ENCODE results near the gene UBA7.

DNA sequence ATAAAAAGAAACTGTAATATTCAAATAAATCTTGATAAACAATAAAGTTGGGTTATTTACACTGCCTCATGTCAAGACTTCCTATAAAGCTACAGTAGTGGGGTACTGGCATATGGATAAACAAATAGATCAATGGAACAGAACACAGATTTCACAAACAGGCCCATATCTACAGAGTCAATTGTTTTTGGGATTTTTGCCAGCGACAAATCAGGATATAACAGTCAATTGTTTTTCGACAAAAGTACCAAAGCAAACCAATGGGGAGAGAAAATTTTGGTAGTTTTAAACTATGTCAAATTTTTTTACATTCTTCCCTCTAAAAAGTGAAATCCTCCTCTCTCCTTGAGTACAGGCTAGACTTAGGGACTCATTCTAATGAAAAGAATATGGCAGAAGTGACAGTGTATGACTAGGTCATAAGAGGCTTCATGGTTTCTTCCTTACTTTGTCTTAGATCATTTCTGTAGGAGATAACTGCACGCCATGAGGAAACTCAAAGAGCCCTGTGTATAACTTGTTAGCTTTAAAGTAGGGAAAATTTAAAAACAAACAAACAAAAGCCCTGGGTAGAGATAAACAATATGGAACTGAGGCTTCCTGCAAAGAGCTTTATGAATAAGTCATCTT, 44.4 kb downstream of the UBA7 start:
- TF ChIP-seq CEBPB (IDR thresholded peaks at IDR 0.05) = no peak
- no peak for TF ChIP-seq RAD21 (IDR thresholded peaks at IDR 0.05; ENCODE audit: low read depth)
- TF ChIP-seq FOXM1 (IDR thresholded peaks at IDR 0.05; ENCODE audit: borderline replicate concordance, low read depth) = no peak
- no peak for TF ChIP-seq EP300 (IDR thresholded peaks at IDR 0.05; ENCODE audit: borderline replicate concordance)
- TF ChIP-seq, protein P1, sequence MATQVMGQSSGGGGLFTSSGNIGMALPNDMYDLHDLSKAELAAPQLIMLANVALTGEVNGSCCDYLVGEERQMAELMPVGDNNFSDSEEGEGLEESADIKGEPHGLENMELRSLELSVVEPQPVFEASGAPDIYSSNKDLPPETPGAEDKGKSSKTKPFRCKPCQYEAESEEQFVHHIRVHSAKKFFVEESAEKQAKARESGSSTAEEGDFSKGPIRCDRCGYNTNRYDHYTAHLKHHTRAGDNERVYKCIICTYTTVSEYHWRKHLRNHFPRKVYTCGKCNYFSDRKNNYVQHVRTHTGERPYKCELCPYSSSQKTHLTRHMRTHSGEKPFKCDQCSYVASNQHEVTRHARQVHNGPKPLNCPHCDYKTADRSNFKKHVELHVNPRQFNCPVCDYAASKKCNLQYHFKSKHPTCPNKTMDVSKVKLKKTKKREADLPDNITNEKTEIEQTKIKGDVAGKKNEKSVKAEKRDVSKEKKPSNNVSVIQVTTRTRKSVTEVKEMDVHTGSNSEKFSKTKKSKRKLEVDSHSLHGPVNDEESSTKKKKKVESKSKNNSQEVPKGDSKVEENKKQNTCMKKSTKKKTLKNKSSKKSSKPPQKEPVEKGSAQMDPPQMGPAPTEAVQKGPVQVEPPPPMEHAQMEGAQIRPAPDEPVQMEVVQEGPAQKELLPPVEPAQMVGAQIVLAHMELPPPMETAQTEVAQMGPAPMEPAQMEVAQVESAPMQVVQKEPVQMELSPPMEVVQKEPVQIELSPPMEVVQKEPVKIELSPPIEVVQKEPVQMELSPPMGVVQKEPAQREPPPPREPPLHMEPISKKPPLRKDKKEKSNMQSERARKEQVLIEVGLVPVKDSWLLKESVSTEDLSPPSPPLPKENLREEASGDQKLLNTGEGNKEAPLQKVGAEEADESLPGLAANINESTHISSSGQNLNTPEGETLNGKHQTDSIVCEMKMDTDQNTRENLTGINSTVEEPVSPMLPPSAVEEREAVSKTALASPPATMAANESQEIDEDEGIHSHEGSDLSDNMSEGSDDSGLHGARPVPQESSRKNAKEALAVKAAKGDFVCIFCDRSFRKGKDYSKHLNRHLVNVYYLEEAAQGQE (IDR thresholded peaks at IDR 0.05; ENCODE audit: low read depth) = no peak
- TF ChIP-seq TCF12 (IDR thresholded peaks at IDR 0.05; ENCODE audit: low read depth) = no peak

All from Ishikawa (cell line).